Esophagus muscularis mucosa (tissue), 4 donors: Measurements from ENCODE around the gene USP22.

Experiments
- EP300 ChIP-seq: sonication (generic); formaldehyde crosslinking; IDR thresholded peaks from one replicate; pipeline ENCODE4 v1.6.1; 2017; ENCODE audit warnings: antibody characterized with exemption
- POLR2A ChIP-seq: fragments of 450-650 bp; IDR thresholded peaks from one replicate; pipeline ENCODE4 v1.6.1; 2017; ENCODE audit warnings: antibody characterized with exemption, moderate library complexity, mild to moderate bottlenecking, low read depth
- TF ChIP-seq, protein P1 (sequence below), 3 experiments: fragments of 200-600 bp in 2 of 3; fragments of 450-650 bp in 1 of 3; sonication (generic) in 2 of 3; IDR thresholded peaks; one replicate each; pipeline ENCODE4 v1.5.1; 2017 to 2019; ENCODE audit warnings: antibody characterized with exemption in 3 of 3, mild to moderate bottlenecking in 2 of 3, moderate library complexity in 1 of 3

DNA sequence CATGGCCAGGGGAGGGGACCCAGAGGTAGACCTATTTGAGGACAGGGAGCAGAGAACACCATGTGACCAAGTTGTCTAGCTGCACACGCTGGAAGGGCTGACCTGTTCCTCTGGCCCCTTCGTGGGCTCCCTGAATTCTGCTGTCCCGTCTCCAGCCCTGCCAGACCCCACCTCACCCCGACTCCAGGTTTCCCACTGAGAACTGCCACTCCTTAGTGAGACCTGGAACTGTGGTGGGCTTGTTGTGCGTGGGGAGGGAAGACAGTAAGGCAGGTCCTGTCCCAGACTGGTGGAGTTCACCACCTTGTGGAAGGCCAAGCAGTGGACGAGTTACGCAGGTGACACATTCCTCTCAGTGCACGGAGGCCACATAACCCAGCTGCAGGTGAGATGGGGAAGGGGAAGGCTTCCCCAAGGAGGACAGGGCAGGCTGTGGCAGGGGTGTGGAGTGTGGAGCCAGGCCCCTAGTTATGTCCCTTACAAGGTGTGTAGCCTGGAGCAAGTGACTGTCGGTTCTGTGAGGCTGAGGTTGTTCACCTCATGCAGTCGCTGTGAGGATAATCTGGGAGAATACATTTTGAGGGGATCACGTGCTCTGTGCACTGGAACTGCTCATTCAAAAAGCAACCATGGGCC lies 54.7 kb downstream of the USP22 start:
- no peak for TF ChIP-seq POLR2A
- TF ChIP-seq EP300: no peak
- TF ChIP-seq, protein P1, sequence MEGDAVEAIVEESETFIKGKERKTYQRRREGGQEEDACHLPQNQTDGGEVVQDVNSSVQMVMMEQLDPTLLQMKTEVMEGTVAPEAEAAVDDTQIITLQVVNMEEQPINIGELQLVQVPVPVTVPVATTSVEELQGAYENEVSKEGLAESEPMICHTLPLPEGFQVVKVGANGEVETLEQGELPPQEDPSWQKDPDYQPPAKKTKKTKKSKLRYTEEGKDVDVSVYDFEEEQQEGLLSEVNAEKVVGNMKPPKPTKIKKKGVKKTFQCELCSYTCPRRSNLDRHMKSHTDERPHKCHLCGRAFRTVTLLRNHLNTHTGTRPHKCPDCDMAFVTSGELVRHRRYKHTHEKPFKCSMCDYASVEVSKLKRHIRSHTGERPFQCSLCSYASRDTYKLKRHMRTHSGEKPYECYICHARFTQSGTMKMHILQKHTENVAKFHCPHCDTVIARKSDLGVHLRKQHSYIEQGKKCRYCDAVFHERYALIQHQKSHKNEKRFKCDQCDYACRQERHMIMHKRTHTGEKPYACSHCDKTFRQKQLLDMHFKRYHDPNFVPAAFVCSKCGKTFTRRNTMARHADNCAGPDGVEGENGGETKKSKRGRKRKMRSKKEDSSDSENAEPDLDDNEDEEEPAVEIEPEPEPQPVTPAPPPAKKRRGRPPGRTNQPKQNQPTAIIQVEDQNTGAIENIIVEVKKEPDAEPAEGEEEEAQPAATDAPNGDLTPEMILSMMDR (IDR thresholded peaks at IDR 0.05): no peak
